Frontal cortex (tissue), 4 donors: ENCODE measurements around the gene ALG1L2. TPM values are rescaled to one million over a fixed set of nuclear protein-coding genes. Genes with fewer than 3 reads are reported as not detected.
"Not testable (repeated sequence)": the region's sequence is repeated elsewhere in the genome, so short reads cannot be mapped to it uniquely, and the experiment has no call there.

ENCODE experiments used
- DNase-seq, 2 donors: peaks; one replicate each; pipeline ENCODE4 v3.0.0; 2012; ENCODE audit warnings: low spot score in 2 of 2
- FAIRE-seq: peaks from 2 replicates; lab custom pipeline; 2012; peaks lifted over from hg19 to GRCh38; lab: Jason Lieb, UNC
- total RNA-seq: library from RNA; depleted of rRNA; stranded (reverse); fragments of >200 nt; gene quantifications from one replicate; pipeline ENCODE4 v1.2.3, GENCODE V29; 2014
- donor health status: control.
- donor health status: control.
- donor health status: control.

The ALG1L2 gene
- total RNA-seq, 1 donor from 2014 or later = not detected

DNA sequence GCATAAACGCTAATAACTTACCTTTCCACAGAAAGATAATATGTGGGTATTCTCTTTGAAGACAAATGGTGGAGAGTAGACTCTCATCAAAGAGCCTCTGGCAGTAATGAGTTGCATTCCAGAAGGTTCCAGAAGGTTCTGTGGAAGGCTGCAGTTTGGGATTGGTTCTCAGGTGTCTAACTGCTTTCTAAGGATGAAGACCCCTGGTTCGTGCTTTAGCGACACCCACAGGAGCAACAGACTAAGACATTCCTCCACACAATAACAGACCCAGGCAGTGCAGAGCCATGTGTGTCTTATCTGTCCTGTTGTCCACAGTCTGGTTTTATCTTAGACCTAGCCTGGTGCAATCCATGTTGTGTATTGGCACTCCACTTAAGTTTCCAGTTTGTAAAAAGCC lies 9.1 kb downstream of the ALG1L2 start:
- FAIRE-seq, DNase-seq: not testable (repeated sequence)

- FAIRE-seq (no peak), DNase-seq (no peak)
Measured at GRCh38 chr3:130091958-130092357, 10.3 kb downstream of the ALG1L2 start.

- FAIRE-seq (no peak), DNase-seq (no peak)
Measured at GRCh38 chr3:130093741-130094391, 12.2 kb downstream of the ALG1L2 start.

GRCh38 chr3:130094491-130094941 lies 12.9 kb downstream of the ALG1L2 start:
- not testable (repeated sequence) for FAIRE-seq, DNase-seq

DNA sequence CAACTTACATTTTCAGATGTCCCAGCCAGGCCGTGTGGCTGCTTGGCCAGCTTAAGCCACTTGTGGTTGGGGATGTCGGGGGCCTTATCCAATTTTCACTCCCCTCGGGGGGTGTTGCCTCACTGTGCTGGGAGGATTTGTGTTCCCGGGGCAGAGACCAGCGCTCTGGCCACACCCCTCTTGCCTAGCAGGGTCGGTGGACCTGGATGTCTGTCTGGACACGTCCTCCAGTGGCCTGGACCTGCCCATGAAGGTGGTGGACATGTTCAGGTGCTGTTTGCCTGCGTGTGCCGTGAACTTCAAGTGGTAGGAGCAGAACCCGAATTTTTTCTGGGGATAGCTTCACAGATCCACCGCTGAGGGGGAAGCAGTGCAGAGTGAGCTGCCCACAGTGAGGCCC lies 14.2 kb downstream of the ALG1L2 start:
- FAIRE-seq, DNase-seq: not testable (repeated sequence)

DNA sequence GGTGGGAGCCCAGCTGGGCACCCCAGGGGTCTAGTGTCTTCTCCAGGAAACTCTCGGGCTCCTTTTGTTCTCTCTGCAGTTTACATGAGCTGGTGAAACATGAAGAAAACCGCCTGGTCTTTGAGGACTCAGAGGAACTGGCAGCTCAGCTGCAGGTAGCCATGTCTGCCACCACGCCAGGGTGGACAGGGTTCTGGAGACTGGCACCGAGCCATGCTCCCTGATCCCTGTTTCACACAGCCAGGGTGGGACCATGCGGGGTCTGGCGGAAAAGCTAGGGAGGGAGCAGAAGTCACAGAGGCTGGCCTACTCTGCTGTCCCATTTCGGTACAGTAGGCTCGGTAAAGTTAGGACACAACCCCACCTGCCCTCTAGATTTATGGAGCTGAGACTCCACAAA lies 15.5 kb downstream of the ALG1L2 start:
- FAIRE-seq, DNase-seq: not testable (repeated sequence)

GRCh38 chr3:130097690-130098638 lies 16.3 kb downstream of the ALG1L2 start:
- not testable (repeated sequence) for FAIRE-seq

DNA sequence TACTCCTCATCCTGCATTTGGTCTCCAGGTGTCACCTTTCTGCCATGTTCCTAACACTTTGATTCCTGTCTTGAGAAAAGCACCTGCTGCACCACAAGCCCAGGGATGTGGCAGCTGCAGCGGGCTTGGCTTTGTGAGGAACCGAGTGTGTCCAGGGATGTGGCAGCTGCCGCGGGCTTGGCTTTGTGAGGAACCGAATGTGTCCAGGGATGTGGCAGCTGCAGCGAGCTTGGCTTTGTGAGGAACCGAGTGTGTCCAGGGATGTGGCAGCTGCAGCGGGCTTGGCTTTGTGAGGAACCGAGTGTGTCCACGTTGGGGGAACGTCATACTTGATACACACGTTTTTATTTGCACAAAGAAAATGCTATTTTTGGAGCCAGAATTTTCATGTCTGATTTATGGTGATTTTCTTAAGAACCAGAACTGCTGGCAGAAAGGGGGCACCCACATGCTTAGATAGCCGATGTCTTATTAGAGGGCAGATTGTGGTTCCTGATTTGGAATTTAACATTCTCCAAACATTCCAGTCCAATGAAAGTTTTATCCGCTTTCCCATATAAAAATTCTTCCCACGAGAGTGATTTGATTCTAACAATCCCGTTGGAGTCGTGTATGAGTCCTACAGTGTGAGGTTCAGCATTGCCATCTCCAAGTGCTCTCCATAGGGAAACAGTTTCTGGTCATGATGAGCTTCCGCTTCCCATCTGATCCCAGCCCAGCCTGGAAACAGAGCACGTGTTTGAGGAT lies 17.2 kb downstream of the ALG1L2 start:
- not testable (repeated sequence) for DNase-seq, FAIRE-seq

More at GRCh38 chr3:130097690-130098638, 16.3 kb downstream of the ALG1L2 start:
- not testable (repeated sequence) for DNase-seq

DNA sequence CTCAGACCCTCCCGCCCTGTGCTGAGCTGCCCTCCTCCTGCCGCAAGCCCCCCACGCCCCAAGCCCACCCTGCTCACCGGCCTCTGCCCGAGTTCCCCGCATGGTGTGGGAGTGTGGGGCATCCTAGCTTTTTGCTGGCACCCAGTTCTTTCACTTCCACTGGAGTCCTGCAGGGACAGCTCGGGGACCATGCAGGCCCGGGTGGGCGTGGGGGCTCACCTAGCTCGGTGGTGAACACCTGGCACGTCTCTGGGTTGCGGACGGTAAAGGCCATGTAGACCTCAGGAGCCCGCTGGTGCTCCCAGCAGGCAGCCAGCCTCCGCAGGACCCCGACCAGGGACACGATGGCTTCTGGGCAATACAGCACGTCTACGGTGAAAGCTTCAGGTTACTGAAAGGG lies 20.9 kb downstream of the ALG1L2 start:
- not testable (repeated sequence) for DNase-seq, FAIRE-seq

DNA sequence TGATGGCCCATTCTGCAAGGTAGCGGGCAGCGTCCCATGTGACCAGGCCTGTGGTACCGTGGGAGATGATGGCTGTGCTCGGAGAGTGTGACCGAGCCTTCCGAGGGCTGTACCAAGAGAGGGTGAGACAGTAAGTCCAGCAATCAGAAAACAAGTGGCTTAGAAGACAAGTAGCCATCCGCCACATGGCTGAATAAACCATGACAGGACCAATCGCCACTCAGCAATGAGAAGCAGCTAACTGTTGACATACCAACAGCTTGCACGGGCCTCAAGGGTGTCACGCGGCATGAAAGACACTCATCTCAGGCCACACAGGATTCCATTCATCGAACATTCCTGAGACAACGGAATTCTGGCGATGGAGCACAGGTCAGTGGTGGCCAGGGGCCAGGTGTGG lies 22.6 kb downstream of the ALG1L2 start:
- FAIRE-seq, DNase-seq: not testable (repeated sequence)

DNA sequence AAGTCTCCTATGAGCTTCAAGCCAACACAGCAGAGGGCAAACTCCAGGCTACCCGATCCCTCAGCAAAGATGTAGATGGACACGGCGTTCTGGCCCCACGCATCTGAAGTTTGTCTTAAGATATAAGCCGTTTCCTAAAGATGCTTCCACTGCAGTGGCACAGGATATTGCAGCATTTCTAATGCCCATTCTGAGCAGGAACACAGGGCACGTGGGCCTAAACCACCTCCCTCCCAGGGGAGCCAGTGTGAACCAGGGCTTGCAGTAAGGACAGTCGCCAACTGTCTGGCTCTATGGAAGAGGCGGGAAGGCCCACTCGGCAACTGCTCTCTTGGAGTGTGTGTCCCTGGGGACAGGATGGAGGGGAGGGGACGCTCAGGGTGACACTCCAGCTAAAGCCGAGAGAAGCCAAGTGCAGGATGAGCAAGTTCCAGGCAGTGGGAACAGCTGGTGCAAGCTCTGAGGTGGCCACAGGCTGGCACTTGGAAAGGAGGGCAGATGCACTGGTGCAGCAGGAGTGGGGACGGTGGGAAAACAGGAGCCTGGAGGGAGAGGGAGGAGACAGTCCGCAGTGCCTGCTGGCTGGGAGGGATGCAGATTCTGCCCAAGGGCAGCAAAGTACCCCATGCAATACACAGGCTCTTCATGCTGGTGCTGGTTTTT lies 25.8 kb downstream of the ALG1L2 start:
- not testable (repeated sequence) for FAIRE-seq, DNase-seq

GRCh38 chr3:130108836-130109585 lies 27.4 kb downstream of the ALG1L2 start:
- FAIRE-seq, DNase-seq: not testable (repeated sequence)

DNA sequence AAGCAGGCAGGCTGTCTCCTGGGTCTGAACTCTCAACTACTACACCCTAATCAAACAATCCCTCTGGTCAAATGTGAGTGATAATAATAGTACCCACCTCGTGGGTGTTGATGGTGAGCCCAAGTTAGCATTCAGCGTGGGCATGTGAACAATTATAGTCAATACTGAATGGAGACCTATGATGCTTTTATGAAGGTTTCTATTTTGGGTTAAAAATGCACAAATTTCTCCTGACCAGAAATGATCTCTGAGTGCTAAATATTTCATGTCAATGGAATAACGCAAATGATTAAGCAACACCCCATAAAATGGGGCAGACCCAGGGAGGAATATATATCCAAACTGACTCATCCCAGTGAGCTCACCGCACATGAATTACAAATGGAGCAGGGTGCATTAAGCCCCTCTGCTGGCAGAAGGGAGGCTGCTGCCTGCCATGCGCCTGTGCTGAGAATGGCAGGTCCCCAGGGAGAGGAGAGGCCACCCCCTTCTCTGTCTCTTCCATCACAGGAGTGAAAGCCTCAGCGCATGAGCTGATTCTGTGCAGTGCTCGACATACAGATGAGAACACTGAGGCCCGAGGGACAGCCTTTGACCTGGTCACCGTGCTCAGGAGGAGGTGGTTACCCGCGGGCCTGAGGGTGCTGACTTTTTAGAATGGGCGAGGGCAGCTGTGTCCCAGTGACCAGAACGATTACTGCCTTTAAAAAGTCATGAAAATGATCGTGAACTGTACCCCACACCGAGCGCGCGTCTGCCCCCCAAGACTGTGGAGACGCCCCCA lies 28.9 kb downstream of the ALG1L2 start:
- FAIRE-seq, DNase-seq: not testable (repeated sequence)

DNA sequence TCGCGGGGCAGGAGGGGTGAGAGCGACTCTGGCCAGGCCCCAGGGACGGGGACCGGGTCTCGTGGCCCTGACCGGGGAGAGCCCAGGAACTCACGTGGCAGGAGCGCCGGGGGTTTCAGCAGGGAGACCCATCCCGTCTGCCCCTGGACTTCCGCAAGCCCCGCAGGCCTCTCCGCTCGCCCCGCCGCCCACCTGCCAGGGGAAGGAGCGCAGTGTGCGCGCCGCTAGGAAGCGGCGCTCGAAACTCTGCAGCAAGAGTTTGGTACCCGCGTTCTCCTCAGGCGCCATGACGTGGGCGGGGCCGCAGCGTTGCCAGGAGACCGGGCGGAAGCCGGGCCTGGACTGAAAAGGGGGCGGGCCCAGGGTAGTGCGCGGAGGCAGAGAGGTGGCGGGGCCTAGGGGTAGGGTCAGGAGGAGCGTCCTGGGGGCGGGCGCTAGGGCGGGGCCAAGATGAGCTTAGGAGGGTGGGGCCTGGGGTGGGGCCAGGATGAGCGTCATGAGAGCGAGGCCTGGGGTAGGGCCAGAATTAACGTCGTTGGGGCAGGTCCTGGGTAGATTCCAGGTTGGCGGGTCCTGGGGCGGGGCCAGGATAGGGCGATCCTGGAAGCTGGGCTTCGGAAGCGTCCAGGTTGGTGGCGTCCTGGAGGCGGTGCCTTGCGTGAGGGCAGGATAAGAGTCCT lies 29.7 kb downstream of the ALG1L2 start:
- DNase-seq (peak; percentile 82 to 90), FAIRE-seq (no peak)

GRCh38 chr3:130111865-130112747 lies 30.5 kb downstream of the ALG1L2 start:
- DNase-seq = not testable (repeated sequence)
- FAIRE-seq = peak; percentile 19

- DNase-seq, FAIRE-seq: not testable (repeated sequence)
Measured at GRCh38 chr3:130112748-130113073, 31.1 kb downstream of the ALG1L2 start.
